H9 (cell line): Measurements from ENCODE around the gene ETV7. TPM values are rescaled to one million over a fixed set of nuclear protein-coding genes. Genes with fewer than 3 reads are reported as not detected.

ENCODE experiments used
- DNase-seq: peaks from one replicate; pipeline ENCODE4 v3.0.0-alpha.2; 2017
- H2AFZ ChIP-seq: one replicate; pipeline ENCODE4 v1.6.1; 2013; ENCODE audit warnings: mild to moderate bottlenecking, low read length, control low read depth, moderate library complexity
- H2AK5ac ChIP-seq: 2 replicates; pipeline ENCODE4 v1.6.1; 2013; ENCODE audit warnings: low read length, control low read depth, mixed read lengths; ENCODE audit not compliant: insufficient read length
- H2BK120ac ChIP-seq: one replicate; pipeline ENCODE4 v1.6.1; 2013; ENCODE audit warnings: low read depth, mild to moderate bottlenecking, low read length, control low read depth, inconsistent platforms; ENCODE audit not compliant: poor library complexity, severe bottlenecking
- H2BK12ac ChIP-seq: 2 replicates; pipeline ENCODE4 v1.6.1; 2013; ENCODE audit warnings: low read length, control low read depth, mixed read lengths, low read depth; ENCODE audit not compliant: insufficient read length
- H2BK15ac ChIP-seq: 2 replicates; pipeline ENCODE4 v1.6.1; 2013; ENCODE audit warnings: low read depth, low read length, control low read depth
- H2BK20ac ChIP-seq: one replicate; pipeline ENCODE4 v1.6.1; 2013; ENCODE audit warnings: low read depth, mild to moderate bottlenecking, low read length, control low read depth, inconsistent platforms; ENCODE audit not compliant: poor library complexity, severe bottlenecking
- H2BK5ac ChIP-seq: 2 replicates; pipeline ENCODE4 v1.6.1; 2013; ENCODE audit warnings: low read length, control low read depth, mixed read lengths; ENCODE audit not compliant: insufficient read length
- H3K14ac ChIP-seq: 2 replicates; pipeline ENCODE4 v1.6.1; 2013; ENCODE audit warnings: low read length, control low read depth; ENCODE audit not compliant: insufficient read depth
- H3K18ac ChIP-seq: 2 replicates; pipeline ENCODE4 v1.6.1; 2013; ENCODE audit warnings: low read depth, mild to moderate bottlenecking, mixed read lengths, low read length, control low read depth; ENCODE audit not compliant: insufficient read length
- H3K23ac ChIP-seq: 2 replicates; pipeline ENCODE4 v1.6.1; 2013; ENCODE audit warnings: low read length, control low read depth, mixed read lengths, low read depth; ENCODE audit not compliant: insufficient read length
- H3K23me2 ChIP-seq: 2 replicates; pipeline ENCODE4 v1.6.1; 2013; ENCODE audit warnings: low read depth, mild to moderate bottlenecking, mixed read lengths, low read length, control low read depth; ENCODE audit not compliant: insufficient read length, poor library complexity, severe bottlenecking
- H3K27ac ChIP-seq: 2 replicates; pipeline ENCODE4 v1.5.1; 2013; ENCODE audit warnings: low read length, control low read depth, mixed read lengths, low read depth; ENCODE audit not compliant: insufficient read length
- H3K27me3 ChIP-seq: 2 replicates; pipeline ENCODE4 v1.6.1; 2013; ENCODE audit warnings: low read length, control low read depth, inconsistent platforms; ENCODE audit not compliant: insufficient read depth
- H3K4ac ChIP-seq: 2 replicates; pipeline ENCODE4 v1.6.1; 2013; ENCODE audit warnings: low read depth, mild to moderate bottlenecking, control low read depth, inconsistent platforms, low read length, moderate library complexity
- H3K4me1 ChIP-seq: 2 replicates; pipeline ENCODE4 v1.6.1; 2013; ENCODE audit warnings: low read length, control low read depth, inconsistent platforms; ENCODE audit not compliant: insufficient read depth
- H3K4me2 ChIP-seq: 2 replicates; pipeline ENCODE4 v1.6.1; 2013; ENCODE audit warnings: low read length, control low read depth, mixed read lengths; ENCODE audit not compliant: insufficient read length, insufficient read depth
- H3K56ac ChIP-seq: 2 replicates; pipeline ENCODE4 v1.6.1; 2013; ENCODE audit warnings: low read depth, mild to moderate bottlenecking, mixed read lengths, low read length, control low read depth; ENCODE audit not compliant: insufficient read length
- H3K79me1 ChIP-seq: 2 replicates; pipeline ENCODE4 v1.6.1; 2013; ENCODE audit warnings: low read depth, mild to moderate bottlenecking, moderate library complexity, low read length, control low read depth, inconsistent platforms; ENCODE audit not compliant: insufficient read depth, poor library complexity, severe bottlenecking
- H3K79me2 ChIP-seq: 2 replicates; pipeline ENCODE4 v1.6.1; 2013; ENCODE audit warnings: low read length, control low read depth, inconsistent platforms; ENCODE audit not compliant: insufficient read depth
- H3K9ac ChIP-seq: 2 replicates; pipeline ENCODE4 v1.6.1; 2013; ENCODE audit warnings: low read length, control low read depth, mixed read lengths; ENCODE audit not compliant: insufficient read length; ENCODE audit errors: extremely low read depth
- H3K9me3 ChIP-seq: one replicate; pipeline ENCODE4 v1.6.1; 2013; ENCODE audit warnings: low read depth, low read length, inconsistent platforms; ENCODE audit not compliant: control insufficient read depth
- H3T11ph ChIP-seq: one replicate; pipeline ENCODE4 v1.6.1; 2013; ENCODE audit warnings: mild to moderate bottlenecking, low read length, control low read depth, inconsistent platforms
- H4K20me1 ChIP-seq: one replicate; pipeline ENCODE4 v1.6.1; 2013; ENCODE audit not compliant: control insufficient read depth, insufficient read length, insufficient read depth
- H4K5ac ChIP-seq: 2 replicates; pipeline ENCODE4 v1.6.1; 2013; ENCODE audit warnings: low read depth, mild to moderate bottlenecking, mixed read lengths, low read length, control low read depth; ENCODE audit not compliant: insufficient read length
- H4K8ac ChIP-seq: replicated peaks from 2 replicates; pipeline ENCODE4 v1.6.1; 2013; ENCODE audit warnings: low read length, control low read depth, mixed read lengths, low read depth; ENCODE audit not compliant: insufficient read length
- H4K91ac ChIP-seq: 2 replicates; pipeline ENCODE4 v1.6.1; 2013; ENCODE audit warnings: low read depth, mild to moderate bottlenecking, moderate library complexity, mixed read lengths, low read length, control low read depth; ENCODE audit not compliant: insufficient read length
- H3K27ac Mint-ChIP-seq, 3 experiments: 2 replicates in 2 of 3; 3 replicates in 1 of 3; pipeline ENCODE4 v1.8.0; 2020 to 2021; ENCODE audit warnings: mixed read lengths in 3 of 3, mild to moderate bottlenecking in 1 of 3, moderate library complexity in 1 of 3
- H3K27me3 Mint-ChIP-seq: 2 replicates; pipeline ENCODE4 v1.8.0; 2021; ENCODE audit warnings: low read depth, mild to moderate bottlenecking, moderate library complexity, mixed read lengths
- H3K36me3 Mint-ChIP-seq, 3 experiments: 2 replicates in 2 of 3; 3 replicates in 1 of 3; pipeline ENCODE4 v1.8.0; 2020 to 2021; ENCODE audit warnings: low read depth in 3 of 3, mixed read lengths in 3 of 3; ENCODE audit not compliant: insufficient read depth in 1 of 3
- H3K4me1 Mint-ChIP-seq, 2 experiments: 2 replicates each; pipeline ENCODE4 v1.8.0; 2020; ENCODE audit warnings: mixed read lengths in 2 of 2
- H3K4me3 Mint-ChIP-seq, 2 experiments: 2 replicates in 1 of 2; 3 replicates in 1 of 2; pipeline ENCODE4 v1.8.0; 2020 to 2021; ENCODE audit warnings: mild to moderate bottlenecking in 2 of 2, mixed read lengths in 2 of 2, moderate library complexity in 1 of 2
- H3K9me3 Mint-ChIP-seq, 2 experiments: 2 replicates in 1 of 2; 3 replicates in 1 of 2; pipeline ENCODE4 v1.8.0; 2020; ENCODE audit warnings: mild to moderate bottlenecking in 2 of 2, mixed read lengths in 2 of 2, moderate library complexity in 1 of 2
- CTCF ChIP-seq: fragments of 200-600 bp; sonication (generic); conservative IDR thresholded peaks from 3 replicates; pipeline ENCODE4 v1.8.0; 2021; ENCODE audit warnings: antibody characterized with exemption, mild to moderate bottlenecking
- WGBS: extraction: QIAGEN DNeasy Blood & Tissue Kit; methylation state at CpG from one replicate; pipeline ENCODE4 v1.1.7; 2013; ENCODE audit warnings: missing lambda C conversion rate, low lambda C conversion rate, mixed read lengths; ENCODE audit not compliant: insufficient read length; ENCODE audit errors: extremely low coverage; 5-methylcytosine and 5-hydroxymethylcytosine counted together
- total RNA-seq: library from RNA; stranded (reverse); gene quantifications from 2 replicates; pipeline ENCODE4 v1.2.1, GENCODE V29; 2021

Gene ETV7
- total RNA-seq, 1 experiment from 2014 or later: 0.92 TPM

DNA sequence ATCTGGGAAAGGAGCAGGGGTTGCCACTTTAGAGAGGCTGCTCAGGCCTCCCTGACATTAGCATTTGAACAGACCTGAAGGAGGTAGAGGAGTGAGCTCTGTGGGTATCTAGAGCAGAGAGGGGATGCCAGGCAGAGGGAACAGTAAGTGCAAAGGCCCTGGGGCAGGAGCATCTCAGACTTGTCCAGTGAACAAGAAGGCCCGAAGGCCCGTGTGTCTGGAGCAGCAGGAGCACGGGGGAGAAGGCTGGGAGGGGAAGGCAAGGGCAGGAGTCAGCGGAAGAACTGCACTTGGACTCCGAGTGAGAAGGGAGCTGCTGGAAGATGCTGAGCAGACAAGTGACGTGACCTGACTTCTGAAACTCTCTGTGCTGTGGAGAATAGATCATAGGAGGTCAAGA, 15.4 kb downstream of the ETV7 start:
- Histone ChIP-seq H2BK12ac (no peak overlapping the region), H3K27me3 (no peaks in the 10 kb centered on the region), H4K8ac (no peak overlapping the region), H4K91ac (no peak overlapping the region), H2BK5ac (no peak overlapping the region), H4K20me1 (no peaks in the 10 kb centered on the region), H2AFZ (no peak overlapping the region), H2BK20ac (no peak overlapping the region), H3K27ac (no peak overlapping the region), H3K79me1 (no peaks in the 10 kb centered on the region), H2AK5ac (no peak overlapping the region), H3K14ac (no peak overlapping the region), H3K23ac (no peak overlapping the region), H3T11ph (no peak overlapping the region), H2BK120ac (no peak overlapping the region), H4K5ac (no peak overlapping the region), H2BK15ac (no peak overlapping the region), H3K56ac (no peak overlapping the region), H3K18ac (no peak overlapping the region), H3K9ac (no peak overlapping the region), H3K4me1 (peaks cover 4% of the 10 kb centered on the region; the same call in 1 of the 2 replicates), H3K9me3 (no peaks in the 10 kb centered on the region), H3K4me2 (no peak overlapping the region), H3K23me2 (no peaks in the 10 kb centered on the region), H3K4ac (no peak overlapping the region), H3K79me2 (0 out of 2 replicates have a peak, but pooled peaks cover 2% of the 10 kb centered on the region)
- H3K36me3 Mint-ChIP-seq: peaks cover 0 to 7% (median 0%) of the 10 kb centered on the region in 3 experiments; a peak in 2 of 7 replicates
- no peak overlapping the region; a peak in 1 of 7 replicates for H3K27ac Mint-ChIP-seq
- peaks cover 17 to 24% of the 10 kb centered on the region in 2 experiments for H3K4me1 Mint-ChIP-seq
- WGBS: no CpG with 5 or more reads among the region's 6 CpGs
- DNase-seq: no peak
- TF ChIP-seq CTCF: no peak
- H3K4me3 Mint-ChIP-seq: no peak overlapping the region; a peak in 1 of 5 replicates
- peaks cover 0 to 4% of the 10 kb centered on the region in 2 experiments; a peak in 2 of 5 replicates for H3K9me3 Mint-ChIP-seq
- peaks cover 7% of the 10 kb centered on the region for H3K27me3 Mint-ChIP-seq
